ENCODE measurements around the gene WFDC1.

The WFDC1 gene

GRCh38 chr16:84303516-84303915, 8.8 kb downstream of the WFDC1 start:
- no peak for DNase-seq

GRCh38 chr16:84306564-84306963, 11.9 kb downstream of the WFDC1 start:
- no peak for DNase-seq

GRCh38 chr16:84307209-84307954, 12.7 kb downstream of the WFDC1 start:
- no peak for DNase-seq

GRCh38 chr16:84308120-84308519, 13.4 kb downstream of the WFDC1 start:
- DNase-seq: peak; percentile 23 to 61

GRCh38 chr16:84310642-84311041, 16.0 kb downstream of the WFDC1 start:
- no peak for DNase-seq

- DNase-seq: no peak
Observed at GRCh38 chr16:84312783-84313382, 18.2 kb downstream of the WFDC1 start.

GRCh38 chr16:84313921-84314320, 19.2 kb downstream of the WFDC1 start:
- no peak for DNase-seq

- DNase-seq: no peak
Observed at GRCh38 chr16:84314373-84314772, 19.7 kb downstream of the WFDC1 start.

- DNase-seq: no peak
Observed at GRCh38 chr16:84314814-84315213, 20.1 kb downstream of the WFDC1 start.

GRCh38 chr16:84315422-84315821, 20.7 kb downstream of the WFDC1 start:
- DNase-seq: no peak

GRCh38 chr16:84318091-84318975, 23.7 kb downstream of the WFDC1 start:
- no peak for DNase-seq

- no peak for DNase-seq
Observed at GRCh38 chr16:84319146-84319760, 24.6 kb downstream of the WFDC1 start.

- DNase-seq: no peak
Observed at GRCh38 chr16:84320511-84320910, 25.8 kb downstream of the WFDC1 start.

- no peak for DNase-seq
Observed at GRCh38 chr16:84321932-84322331, 27.3 kb downstream of the WFDC1 start.

- no peak for DNase-seq
Observed at GRCh38 chr16:84322749-84323148, 28.1 kb downstream of the WFDC1 start.

- peak; percentile 56 to 78 for DNase-seq
Observed at GRCh38 chr16:84323606-84324005, 28.9 kb downstream of the WFDC1 start.

GRCh38 chr16:84324434-84325262, 30.0 kb downstream of the WFDC1 start:
- DNase-seq: peak; percentile 27 to 61

GRCh38 chr16:84326545-84326944, 31.9 kb downstream of the WFDC1 start:
- no peak for DNase-seq

- DNase-seq: no peak
Observed at GRCh38 chr16:84327926-84328505, 33.3 kb downstream of the WFDC1 start.

- DNase-seq: no peak
Observed at GRCh38 chr16:84329016-84329415, 34.3 kb downstream of the WFDC1 start.

GRCh38 chr16:84329843-84330684, 35.4 kb downstream of the WFDC1 start:
- no peak for DNase-seq
